Measurements from ENCODE around the gene ETHE1.

ETHE1 gene

GRCh38 chr19:43463381-43464133 is 63.4 kb downstream of the ETHE1 start:
- peak; percentile 91 for DNase-seq

- no peak for DNase-seq
Observed at GRCh38 chr19:43462785-43463380, 64.1 kb downstream of the ETHE1 start.

- no peak for DNase-seq
Observed at GRCh38 chr19:43462383-43462782, 64.6 kb downstream of the ETHE1 start.

DNA sequence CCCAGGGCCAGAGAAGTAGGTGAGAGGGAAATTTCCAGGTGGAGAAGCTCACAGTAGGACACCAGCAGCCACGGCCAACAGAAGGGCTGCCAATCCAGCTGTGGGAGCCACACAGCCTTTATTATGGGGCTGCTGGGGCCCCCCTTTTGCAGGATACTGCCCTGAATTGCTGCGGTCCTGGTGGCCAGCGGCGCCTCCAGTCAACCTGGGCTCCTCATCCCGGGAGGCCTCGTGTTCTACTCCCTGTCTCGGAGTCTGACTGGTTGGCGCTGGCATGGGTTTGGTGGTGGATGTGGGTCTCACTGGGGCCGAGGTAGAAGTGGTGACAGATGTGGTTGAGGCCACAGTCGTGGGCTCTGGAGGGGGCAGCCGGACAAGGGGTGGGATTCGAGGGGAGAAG is 65.7 kb downstream of the ETHE1 start:
- DNase-seq: no peak

- no peak for DNase-seq
Observed at GRCh38 chr19:43460362-43461016, 66.5 kb downstream of the ETHE1 start.

- no peak for DNase-seq
Observed at GRCh38 chr19:43457809-43458208, 69.2 kb downstream of the ETHE1 start.

All from fibroblast of skin of right biceps (primary cell).